Cardiac fibroblast (primary cell): ENCODE data around the gene NKD1.
"Not testable (repeated sequence)": the region's sequence is repeated elsewhere in the genome, so short reads cannot be mapped to it uniquely, and the experiment has no call there.

ENCODE experiments used
- DNase-seq, 2 donors: peaks; one replicate each; pipeline versions ENCODE4 v3.0.0 to v3.0.0-alpha.2; 2010; ENCODE audit warnings: low read depth in 2 of 2
- H3K4me3 ChIP-seq, 2 donors: replicated peaks in 1 of 2; 1 replicate in 1 of 2; 2 replicates in 1 of 2; pipeline ENCODE4 v1.5.1; 2011; ENCODE audit warnings: low read depth in 2 of 2, low read length in 2 of 2, mild to moderate bottlenecking in 2 of 2, moderate library complexity in 1 of 2
- CTCF ChIP-seq: IDR thresholded peaks from one replicate; pipeline ENCODE4 v1.5.1; 2011; ENCODE audit warnings: low read depth, mild to moderate bottlenecking, low read length, inconsistent platforms

The NKD1 gene

GRCh38 chr16:50531901-50532300 is 16.3 kb upstream of the NKD1 start:
- H3K4me3 ChIP-seq = no peak overlapping the region
- DNase-seq = no peak
- TF ChIP-seq CTCF = no peak

DNA sequence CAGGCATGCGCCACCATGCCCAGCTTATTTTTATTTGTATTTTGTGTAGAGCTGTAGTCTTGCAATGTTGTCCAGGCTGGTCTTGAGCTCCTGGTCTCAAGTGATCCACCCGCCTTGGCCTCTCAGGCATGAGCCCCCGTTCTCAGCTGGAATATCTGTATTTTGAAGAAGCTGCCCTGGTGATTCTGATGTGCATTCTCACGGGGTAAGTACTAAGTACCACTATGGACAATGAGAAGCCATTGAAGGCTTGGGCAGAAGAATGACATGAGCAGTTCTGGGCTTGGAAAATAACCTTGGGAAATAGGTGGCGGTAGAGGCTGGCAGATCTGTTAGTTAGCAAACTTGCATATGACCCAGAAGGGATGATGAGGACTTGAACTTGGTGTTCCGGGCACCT is 15.6 kb upstream of the NKD1 start:
- TF ChIP-seq CTCF = no peak
- no peak for DNase-seq
- H3K4me3 ChIP-seq = no peak overlapping the region

GRCh38 chr16:50533317-50533716 is 14.9 kb upstream of the NKD1 start:
- DNase-seq = no peak
- H3K4me3 ChIP-seq = no peak overlapping the region
- TF ChIP-seq CTCF = no peak

DNA sequence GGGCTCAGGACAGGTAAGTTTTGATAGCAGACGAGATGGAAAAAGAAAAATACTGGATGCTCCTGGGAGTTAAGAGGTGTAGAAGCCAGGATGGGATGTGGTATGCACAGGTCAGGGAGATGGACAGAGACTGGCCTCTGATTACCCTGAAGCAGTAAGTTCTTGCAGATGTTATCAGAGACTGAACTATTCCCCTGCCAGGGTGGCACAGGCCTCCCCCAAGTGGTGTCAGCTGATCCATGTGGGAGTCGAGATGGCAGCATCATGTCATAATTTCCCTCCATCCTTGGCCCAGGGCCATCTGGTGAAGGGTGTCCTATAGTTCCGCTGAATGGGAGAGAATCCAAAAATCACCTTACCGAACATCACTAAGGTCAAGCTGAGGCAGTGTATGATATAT is 14.1 kb upstream of the NKD1 start:
- H3K4me3 ChIP-seq = no peak overlapping the region
- DNase-seq = no peak
- no peak for TF ChIP-seq CTCF

DNA sequence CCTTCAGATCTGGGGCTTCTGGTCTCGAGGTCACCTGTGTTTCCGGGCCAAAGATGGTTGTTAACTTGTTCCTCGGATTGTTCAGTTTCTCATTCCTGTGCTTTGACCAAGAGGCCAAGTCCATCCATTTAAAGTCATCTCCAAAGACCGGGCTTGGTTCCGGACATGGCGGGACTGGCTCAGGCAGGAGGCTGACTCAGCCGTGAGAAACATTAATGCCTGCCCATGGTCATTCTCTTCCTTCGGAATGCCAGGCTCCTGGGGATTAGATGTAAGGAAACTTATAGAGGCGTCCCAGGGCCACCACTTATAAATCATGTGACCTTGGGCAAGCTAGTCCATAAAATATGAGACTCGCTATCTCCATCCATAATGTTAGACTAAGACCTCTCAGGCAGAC is 13.6 kb upstream of the NKD1 start:
- TF ChIP-seq CTCF = no peak
- no peak for DNase-seq
- no peak overlapping the region for H3K4me3 ChIP-seq

- TF ChIP-seq CTCF = no peak
- H3K4me3 ChIP-seq = no peak overlapping the region
- no peak for DNase-seq
Measured at GRCh38 chr16:50534958-50535357, 13.2 kb upstream of the NKD1 start.

- DNase-seq = no peak
- H3K4me3 ChIP-seq = no peak overlapping the region
- TF ChIP-seq CTCF = no peak
Measured at GRCh38 chr16:50535506-50536257, 12.5 kb upstream of the NKD1 start.

DNA sequence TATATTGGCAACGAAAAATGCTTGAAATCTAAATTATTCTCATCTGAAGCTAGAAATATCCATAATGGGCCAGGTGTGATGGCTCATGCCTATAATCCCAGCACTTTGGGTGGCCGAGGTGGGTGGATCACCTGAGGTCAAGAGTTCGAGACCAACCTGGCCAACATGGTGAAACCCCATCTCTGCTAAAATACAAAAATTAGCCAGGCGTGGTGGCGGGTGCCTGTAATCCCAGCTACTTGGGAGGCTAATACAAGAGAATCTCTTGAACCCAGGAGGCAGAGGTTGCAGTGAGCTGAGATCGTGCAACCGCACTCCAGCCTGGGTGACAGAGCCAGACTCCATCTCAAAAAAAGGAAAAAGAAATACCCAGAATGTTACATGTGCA is 11.9 kb upstream of the NKD1 start:
- not testable (repeated sequence) for DNase-seq, H3K4me3 ChIP-seq
